AG04450 (cell line): ENCODE measurements around the gene ST7. TPM values are rescaled to one million over a fixed set of nuclear protein-coding genes. Genes with fewer than 3 reads are reported as not detected.
A peak's percentile ranks its signal among the peaks of the same experiment; 100 is the strongest.

Experiments
- CTCF ChIA-PET: fragments of 300-600, 350-600 bp; formaldehyde crosslinking; extraction: SDS; loops from one replicate; lab custom pipeline; 2022; ENCODE audit warnings: antibody characterized with exemption, inconsistent platforms; lab: Charles Lee
- POLR2A ChIA-PET: fragments of 350-600 bp; formaldehyde crosslinking; extraction: SDS; loops from one replicate; lab custom pipeline; 2021; ENCODE audit warnings: antibody characterized with exemption, inconsistent platforms; lab: Yijun Ruan, JAX
- DNase-seq: peaks from one replicate; pipeline ENCODE4 v3.0.0-alpha.2; 2011; ENCODE audit warnings: low read depth, low spot score
- H3K27ac ChIP-seq: one replicate; pipeline ENCODE4 v1.5.1; 2012; ENCODE audit warnings: low read depth, low read length, control low read depth
- H3K27me3 ChIP-seq: one replicate; pipeline ENCODE4 v1.6.0; 2012; ENCODE audit warnings: low read length; ENCODE audit not compliant: control insufficient read depth, insufficient read depth
- H3K4me3 ChIP-seq: 2 replicates; pipeline ENCODE4 v1.5.1; 2011; ENCODE audit warnings: mild to moderate bottlenecking, low read depth, low read length, control low read depth
- H3K9me3 ChIP-seq: 2 replicates; pipeline ENCODE4 v1.5.1; 2012; ENCODE audit warnings: low read length; ENCODE audit not compliant: control insufficient read depth, insufficient read depth
- CTCF ChIP-seq: IDR thresholded peaks from 2 replicates; pipeline ENCODE4 v1.5.1; 2011; ENCODE audit warnings: low read depth, low read length, control low read depth, inconsistent platforms
- polyA plus RNA-seq: library from polyadenylated mRNA; depleted of rRNA; stranded (reverse); fragments of >200 nt; gene quantifications from 2 replicates; pipeline ENCODE4 v1.2.3, GENCODE V29; 2011

ST7 gene
- polyA plus RNA-seq, 1 experiment = 34.5 TPM

- Histone ChIP-seq H3K27ac (peak overlapping the region; percentile 78), H3K9me3 (no peaks in the 10 kb centered on the region), H3K27me3 (no peaks in the 10 kb centered on the region), H3K4me3 (no peak overlapping the region)
- no peak for TF ChIP-seq CTCF
- no peak for DNase-seq
- CTCF ChIA-PET = interaction anchor here (1.0 kb wide), 1 partner anchor 80 kb away, joined by 4 read pairs; no protein-coding TSS in a partner anchor
- POLR2A ChIA-PET = no interaction called here
These were observed 179.8 kb downstream of the ST7 start for GRCh38 chr7:117133125-117133524.

GRCh38 chr7:117134411-117134810 lies 181.1 kb downstream of the ST7 start:
- H3K27ac ChIP-seq = no peak overlapping the region
- no peak overlapping the region for H3K4me3 ChIP-seq
- ChIA-PET CTCF (interaction anchor here (0.6 to 1.6 kb wide), 2 partner anchors 38 to 251 kb away, joined by 3 to 8 read pairs; no protein-coding TSS in a partner anchor), POLR2A (no interaction called here)
- no peak for DNase-seq
- no peak for TF ChIP-seq CTCF
- H3K27me3 ChIP-seq = no peaks in the 10 kb centered on the region
- no peaks in the 10 kb centered on the region for H3K9me3 ChIP-seq

- no peak overlapping the region for H3K4me3 ChIP-seq
- no peak for DNase-seq
- no peaks in the 10 kb centered on the region for H3K9me3 ChIP-seq
- POLR2A ChIA-PET = no interaction called here
- no peaks in the 10 kb centered on the region for H3K27me3 ChIP-seq
- CTCF ChIA-PET = interaction anchor here (0.5 to 1.7 kb wide), 4 partner anchors 7 to 250 kb away, joined by 3 to 11 read pairs (median 6); no protein-coding TSS in a partner anchor
- no peak overlapping the region for H3K27ac ChIP-seq
- no peak for TF ChIP-seq CTCF
These were observed 181.7 kb downstream of the ST7 start for GRCh38 chr7:117134889-117135552.

GRCh38 chr7:117135553-117135891 lies 182.2 kb downstream of the ST7 start:
- Histone ChIP-seq H3K9me3 (no peaks in the 10 kb centered on the region), H3K27me3 (no peaks in the 10 kb centered on the region), H3K4me3 (no peak overlapping the region), H3K27ac (no peak overlapping the region)
- TF ChIP-seq CTCF = no peak
- ChIA-PET POLR2A (no interaction called here), CTCF (interaction anchor here (0.5 to 1.7 kb wide), 5 partner anchors 8 to 250 kb away, joined by 3 to 11 read pairs (median 3); no protein-coding TSS in a partner anchor)
- DNase-seq = no peak

GRCh38 chr7:117137868-117138267 lies 184.6 kb downstream of the ST7 start:
- CTCF ChIA-PET = interaction anchor here (1.0 to 1.8 kb wide), 2 partner anchors 11 to 20 kb away, joined by 3 to 4 read pairs; no protein-coding TSS in a partner anchor
- Histone ChIP-seq H3K27ac (no peak overlapping the region), H3K9me3 (no peaks in the 10 kb centered on the region), H3K27me3 (no peaks in the 10 kb centered on the region), H3K4me3 (no peak overlapping the region)
- no peak for DNase-seq
- no peak for TF ChIP-seq CTCF
- POLR2A ChIA-PET = no interaction called here
